Activated CD4-positive, alpha-beta memory T cell treated with anti-CD3 and anti-CD28 coated beads, Interleukin-2, amount 10 ng/mL, durations not matched to agents 7 days and 5 days (primary cell): ENCODE measurements around the gene MLC1. TPM values are rescaled to one million over a fixed set of nuclear protein-coding genes. Genes with fewer than 3 reads are reported as not detected.

Experiments
- CTCF ChIA-PET: fragments of 350-600 bp; sonication (Branson Sonifier 250); formaldehyde crosslinking; loops from one replicate; lab custom pipeline; 2021; ENCODE audit warnings: antibody characterized with exemption, inconsistent platforms; lab: Charles Lee
- POLR2A ChIA-PET: fragments of 350-600 bp; sonication (Branson Sonifier 250); formaldehyde crosslinking; loops from one replicate; lab custom pipeline; 2021; ENCODE audit warnings: antibody characterized with exemption; lab: Charles Lee
- DNase-seq: peaks from one replicate; pipeline ENCODE4 v3.0.0-alpha.2; 2020
- H3K27ac Mint-ChIP-seq: one replicate; pipeline ENCODE4 v1.8.0; 2021; ENCODE audit warnings: mild to moderate bottlenecking, mixed read lengths
- H3K27me3 Mint-ChIP-seq: one replicate; pipeline ENCODE4 v1.8.0; 2021; ENCODE audit warnings: mixed read lengths
- H3K36me3 Mint-ChIP-seq: one replicate; pipeline ENCODE4 v1.8.0; 2021; ENCODE audit warnings: low read depth, mixed read lengths
- H3K4me1 Mint-ChIP-seq: one replicate; pipeline ENCODE4 v1.8.0; 2021; ENCODE audit warnings: mixed read lengths
- H3K4me3 Mint-ChIP-seq: one replicate; pipeline ENCODE4 v1.8.0; 2021; ENCODE audit warnings: mild to moderate bottlenecking, mixed read lengths
- H3K9me3 Mint-ChIP-seq: one replicate; pipeline ENCODE4 v1.8.0; 2021; ENCODE audit warnings: mixed read lengths
- total RNA-seq, 2 experiments: library from RNA; stranded (reverse); gene quantifications; one replicate each; pipeline ENCODE4 v1.2.3, GENCODE V29; 2021

MLC1 gene
- total RNA-seq = under 1 TPM; 0.30 to 0.50 TPM

DNA sequence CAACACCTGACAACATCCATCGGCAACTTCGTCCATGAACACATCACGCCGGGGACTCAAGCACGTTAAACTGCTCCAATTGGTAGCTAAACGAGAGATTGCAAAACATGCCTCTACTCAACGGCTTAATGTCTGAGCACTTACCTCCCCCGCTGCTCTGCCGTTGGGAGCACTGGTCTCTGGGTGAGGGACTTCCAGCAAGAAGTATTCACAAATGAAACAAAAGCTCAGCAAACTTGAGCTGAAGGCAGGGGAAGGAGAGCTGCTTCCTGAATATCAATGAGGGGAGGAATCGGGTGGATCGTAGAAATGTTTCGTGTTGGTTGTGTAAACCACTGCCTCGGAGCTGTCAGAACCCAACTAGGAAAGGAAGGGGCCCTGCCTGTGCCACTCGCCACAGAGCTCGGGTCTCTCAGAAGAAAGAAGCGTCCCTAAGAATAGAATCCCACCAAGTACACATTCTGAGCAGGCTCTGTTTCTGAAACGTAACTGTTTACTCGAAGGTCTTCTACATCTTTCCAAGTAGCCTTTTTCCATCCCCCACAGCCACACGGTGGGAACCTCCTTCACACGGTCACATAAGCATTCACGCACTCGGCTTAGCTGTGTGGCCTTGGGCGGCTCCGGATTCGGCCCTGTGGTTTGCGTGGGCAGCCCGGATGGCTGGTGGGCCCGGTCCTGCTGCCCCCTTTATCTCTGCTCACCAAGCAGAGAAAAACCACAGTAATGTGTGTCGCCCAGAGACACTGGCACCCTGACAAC, at the start of gene MLC1:
Gene MLC1 (minus strand): TSS at position 216 of the 762 bp plus-strand sequence. CDS start 524 bp downstream, outside the sequence.
- peak within 1 kb of the TSS; percentile 17 for H3K4me3 Mint-ChIP-seq
- POLR2A ChIA-PET = interaction anchor here (1.3 kb wide), 1 partner anchor 20 kb away, joined by 3 read pairs; no protein-coding TSS in a partner anchor
- H3K9me3 Mint-ChIP-seq = peaks cover 20% of the 10 kb centered on the region
- CTCF ChIA-PET = interaction anchor here (1.2 to 1.3 kb wide), 2 partner anchors 20 to 105 kb away, joined by 4 to 5 read pairs; no protein-coding TSS in a partner anchor
- peaks cover 14% of the 10 kb centered on the region for H3K27me3 Mint-ChIP-seq
- H3K27ac Mint-ChIP-seq = peak within 1 kb of the TSS; percentile 44
- no peak for DNase-seq
- peaks cover 11% of the 10 kb centered on the region for H3K36me3 Mint-ChIP-seq
- H3K4me1 Mint-ChIP-seq = no peaks in the 10 kb centered on the region

DNA sequence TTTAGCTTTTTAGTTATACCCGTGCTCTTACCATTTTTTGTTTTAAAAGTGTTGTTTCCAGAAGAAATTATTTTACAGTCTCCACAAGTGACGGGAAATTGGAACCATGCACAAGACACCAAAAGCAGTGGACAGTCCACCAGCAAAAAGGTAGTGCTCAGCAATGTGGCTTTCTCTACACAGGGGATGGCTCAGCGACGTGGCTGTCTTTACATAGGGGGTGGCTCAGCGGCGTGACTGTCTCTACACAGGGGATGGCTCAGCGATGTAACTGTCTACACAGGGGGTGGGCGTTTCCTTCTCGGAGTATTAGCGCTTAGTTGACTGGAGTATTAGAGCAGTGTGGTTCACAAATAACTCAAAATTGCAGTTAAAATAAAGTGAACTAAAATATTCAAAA, 49.3 kb upstream of the MLC1 start:
- Mint-ChIP-seq H3K4me3 (no peak overlapping the region), H3K4me1 (no peaks in the 10 kb centered on the region), H3K27me3 (peaks cover 35% of the 10 kb centered on the region), H3K27ac (no peak overlapping the region), H3K36me3 (no peaks in the 10 kb centered on the region), H3K9me3 (no peaks in the 10 kb centered on the region)
- ChIA-PET POLR2A (no interaction called here), CTCF (no interaction called here)
- DNase-seq = no peak

DNA sequence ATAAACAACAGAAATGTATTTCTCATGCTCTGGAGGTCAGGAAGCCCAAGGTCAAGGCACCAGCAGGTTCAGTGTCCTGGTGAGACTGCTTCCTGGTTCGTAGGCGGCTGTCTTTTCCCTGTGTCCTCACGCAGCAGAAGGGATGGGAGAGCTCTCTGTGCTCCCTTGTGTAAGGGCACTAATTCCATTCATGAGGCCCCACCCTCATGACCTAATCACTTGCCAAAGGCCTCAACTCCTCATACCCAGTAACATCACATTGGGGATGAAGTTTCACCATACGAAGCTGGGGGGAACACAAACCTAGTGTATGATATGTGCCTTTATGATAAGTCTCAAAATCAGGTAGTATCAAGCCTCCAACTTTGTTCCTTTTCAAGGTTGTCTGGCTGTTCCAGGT, 46.7 kb upstream of the MLC1 start:
- CTCF ChIA-PET = no interaction called here
- no peaks in the 10 kb centered on the region for H3K4me1 Mint-ChIP-seq
- H3K4me3 Mint-ChIP-seq = no peak overlapping the region
- peaks cover 38% of the 10 kb centered on the region for H3K27me3 Mint-ChIP-seq
- H3K9me3 Mint-ChIP-seq = no peaks in the 10 kb centered on the region
- H3K36me3 Mint-ChIP-seq = no peaks in the 10 kb centered on the region
- DNase-seq = no peak
- POLR2A ChIA-PET = no interaction called here
- no peak overlapping the region for H3K27ac Mint-ChIP-seq

DNA sequence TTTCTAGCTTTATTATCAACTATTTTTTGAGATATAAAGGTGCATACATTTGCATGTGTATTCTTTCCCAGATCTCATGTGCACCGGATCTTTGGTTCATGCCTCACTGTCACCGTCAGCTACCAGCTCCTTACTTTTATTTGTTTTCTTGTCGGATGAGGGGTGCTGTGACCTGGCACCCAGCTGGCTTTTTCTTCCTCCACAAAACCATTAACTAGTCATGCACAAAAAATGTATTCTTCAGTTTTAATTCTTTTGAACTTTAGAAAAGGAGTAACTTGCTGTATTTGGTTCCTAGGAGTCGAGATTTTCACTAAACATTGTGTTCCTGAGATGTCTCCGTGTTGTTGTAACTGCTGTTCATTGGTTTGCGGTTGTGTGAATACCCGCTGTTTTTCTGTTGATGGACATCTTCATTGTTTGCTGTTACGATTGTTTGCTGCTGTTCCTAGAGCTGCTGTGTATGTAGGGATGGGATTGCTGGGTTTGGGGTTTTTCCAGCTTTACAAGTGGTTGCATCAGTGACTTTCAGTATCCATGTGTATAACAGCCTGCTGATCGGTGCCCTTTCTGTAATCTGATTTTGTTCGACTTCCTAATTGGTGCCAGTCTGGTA, 44.0 kb upstream of the MLC1 start:
- POLR2A ChIA-PET = no interaction called here
- CTCF ChIA-PET = interaction anchor here (2.2 kb wide), 1 partner anchor 20 kb away, joined by 7 read pairs; no protein-coding TSS in a partner anchor
- no peak overlapping the region for H3K4me3 Mint-ChIP-seq

DNA sequence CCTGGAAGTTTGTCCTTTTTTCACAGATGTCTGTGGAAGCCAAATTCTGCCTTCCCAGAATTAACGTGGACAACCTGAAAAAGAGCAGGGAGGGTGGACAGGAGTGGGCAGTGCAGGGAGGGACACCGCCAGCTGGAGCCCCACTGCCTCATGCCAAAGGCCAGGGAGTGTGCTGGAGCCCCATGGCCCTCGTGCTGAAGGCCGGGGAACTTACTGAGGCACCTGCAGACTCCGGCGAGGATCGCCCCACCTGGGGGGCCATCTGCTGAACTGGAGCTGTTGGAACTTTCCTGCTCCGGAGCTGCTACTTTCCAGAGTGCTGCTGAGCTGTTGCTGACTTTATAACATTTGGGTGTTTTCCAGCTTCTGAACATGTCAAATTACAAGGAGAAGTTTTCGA, 39.8 kb upstream of the MLC1 start:
- no peak overlapping the region for H3K4me3 Mint-ChIP-seq
- DNase-seq = no peak
- H3K36me3 Mint-ChIP-seq = no peaks in the 10 kb centered on the region
- ChIA-PET POLR2A (no interaction called here), CTCF (no interaction called here)
- H3K9me3 Mint-ChIP-seq = peaks cover 9% of the 10 kb centered on the region
- H3K27ac Mint-ChIP-seq = no peak overlapping the region
- peaks cover 45% of the 10 kb centered on the region for H3K27me3 Mint-ChIP-seq
- H3K4me1 Mint-ChIP-seq = no peaks in the 10 kb centered on the region

More for the DNA sequence above, 44.0 kb upstream of the MLC1 start:
- Mint-ChIP-seq H3K9me3 (no peaks in the 10 kb centered on the region), H3K4me1 (no peaks in the 10 kb centered on the region), H3K36me3 (no peaks in the 10 kb centered on the region), H3K27me3 (peaks cover 38% of the 10 kb centered on the region), H3K27ac (no peak overlapping the region)
- DNase-seq = no peak

DNA sequence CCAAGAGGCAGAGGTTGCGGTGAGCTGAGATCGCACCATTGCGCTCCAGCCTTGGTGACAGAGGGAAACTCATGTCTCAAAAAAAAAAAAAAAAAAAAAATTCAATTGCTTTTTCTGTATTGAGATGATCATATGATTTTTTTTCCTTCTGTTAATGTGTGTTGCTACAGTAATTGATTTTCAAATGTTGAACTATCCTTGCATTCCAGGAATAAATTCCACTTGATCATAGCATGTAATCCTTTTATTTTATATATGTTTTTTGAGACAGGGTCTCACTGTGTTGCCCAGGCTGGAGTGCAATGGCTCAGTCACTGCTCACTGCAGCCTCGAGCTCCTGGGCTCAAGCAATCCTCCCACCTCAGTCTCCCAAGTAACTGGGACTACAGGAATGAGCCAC, 37.9 kb upstream of the MLC1 start:
- Mint-ChIP-seq H3K4me3 (no peak overlapping the region), H3K9me3 (peaks cover 9% of the 10 kb centered on the region), H3K27ac (no peak overlapping the region), H3K4me1 (no peaks in the 10 kb centered on the region), H3K27me3 (peaks cover 47% of the 10 kb centered on the region), H3K36me3 (no peaks in the 10 kb centered on the region)
- POLR2A ChIA-PET = no interaction called here
- DNase-seq = no peak
- CTCF ChIA-PET = no interaction called here

DNA sequence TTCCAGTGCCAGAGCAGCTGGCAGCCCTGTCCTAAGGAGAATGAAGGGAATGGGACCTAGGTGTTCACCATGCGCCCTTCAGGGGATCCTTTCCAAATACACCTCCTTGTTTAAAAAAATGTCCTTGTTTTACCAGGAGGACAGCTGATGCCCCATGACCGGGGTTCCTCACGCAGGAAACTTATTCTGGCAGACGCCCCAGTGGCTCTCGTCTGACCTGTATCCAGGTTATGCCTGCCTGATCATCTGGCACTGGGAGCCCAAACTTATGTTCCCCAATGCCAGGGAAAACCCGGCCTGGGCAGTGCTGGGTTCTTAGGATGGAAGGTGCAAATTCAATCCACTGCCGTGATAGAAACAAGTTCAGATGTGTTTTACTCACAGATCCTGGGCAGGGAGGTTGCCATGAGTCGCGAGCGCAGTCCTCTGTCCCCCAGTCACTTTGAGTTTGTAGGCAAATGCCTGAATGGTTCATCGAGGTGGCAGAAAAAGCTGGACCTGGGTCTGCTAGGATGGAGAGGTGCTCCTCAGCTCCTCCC, 36.0 kb upstream of the MLC1 start:
- Mint-ChIP-seq H3K27me3 (peaks cover 35% of the 10 kb centered on the region), H3K9me3 (peaks cover 9% of the 10 kb centered on the region), H3K27ac (no peak overlapping the region), H3K36me3 (no peaks in the 10 kb centered on the region), H3K4me1 (no peaks in the 10 kb centered on the region), H3K4me3 (no peak overlapping the region)
- POLR2A ChIA-PET = no interaction called here
- CTCF ChIA-PET = no interaction called here
- no peak for DNase-seq

DNA sequence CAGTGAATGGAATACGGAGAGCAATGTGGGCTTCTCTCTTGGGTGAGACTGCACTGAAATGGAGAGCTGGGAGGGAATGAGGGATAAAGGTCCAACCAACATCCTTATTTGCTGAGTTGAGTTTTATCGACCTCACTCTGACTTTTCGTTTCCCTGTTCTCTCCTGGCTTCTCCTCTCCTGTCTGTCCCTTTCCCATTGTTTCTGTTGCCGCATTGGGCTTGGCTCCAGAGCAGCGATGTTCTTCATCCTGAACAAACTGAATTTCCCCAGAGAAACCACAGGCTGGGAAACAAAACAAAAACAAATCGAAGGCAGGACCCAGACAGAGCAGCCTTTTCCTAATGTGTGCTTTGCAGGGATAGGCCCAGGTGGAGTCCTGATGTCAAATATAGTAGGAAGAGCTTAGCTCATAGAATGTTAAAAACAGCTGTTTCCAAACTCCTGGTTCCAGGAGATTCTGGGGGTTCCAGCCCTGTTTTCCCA, 34.6 kb upstream of the MLC1 start:
- Mint-ChIP-seq H3K4me1 (no peaks in the 10 kb centered on the region), H3K36me3 (no peaks in the 10 kb centered on the region), H3K27me3 (peaks cover 31% of the 10 kb centered on the region), H3K4me3 (no peak overlapping the region), H3K9me3 (peaks cover 9% of the 10 kb centered on the region), H3K27ac (no peak overlapping the region)
- POLR2A ChIA-PET = no interaction called here
- DNase-seq = no peak
- CTCF ChIA-PET = no interaction called here

DNA sequence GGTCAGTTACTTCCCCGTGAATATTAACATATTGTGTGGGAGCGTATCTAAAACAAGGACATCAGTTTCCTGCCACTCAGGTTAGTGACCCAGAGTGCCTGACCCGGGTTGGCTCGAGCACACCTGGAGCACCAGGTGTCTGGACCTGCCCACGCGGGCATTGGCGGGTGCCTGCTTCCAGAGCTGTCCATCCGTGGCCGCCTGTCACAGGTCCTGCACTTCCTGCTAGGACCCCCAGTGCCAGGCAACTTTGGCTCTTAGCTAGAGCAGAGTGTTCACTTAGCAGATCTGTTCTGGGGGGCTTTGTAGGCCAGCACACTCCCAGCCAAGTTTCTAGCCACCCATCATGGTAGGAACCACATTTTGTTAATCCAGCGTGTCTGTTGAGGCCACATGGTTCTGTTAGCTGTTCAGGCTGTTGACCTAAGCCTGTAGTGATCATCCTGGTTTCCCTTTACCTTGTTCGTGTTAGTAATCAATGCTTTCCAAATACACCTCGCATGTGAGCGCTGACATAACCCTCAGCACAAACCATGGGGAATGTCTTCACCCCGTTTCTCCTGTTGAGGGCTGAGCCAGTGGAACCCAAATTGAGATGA, 34.0 kb upstream of the MLC1 start:
- CTCF ChIA-PET = no interaction called here

DNA sequence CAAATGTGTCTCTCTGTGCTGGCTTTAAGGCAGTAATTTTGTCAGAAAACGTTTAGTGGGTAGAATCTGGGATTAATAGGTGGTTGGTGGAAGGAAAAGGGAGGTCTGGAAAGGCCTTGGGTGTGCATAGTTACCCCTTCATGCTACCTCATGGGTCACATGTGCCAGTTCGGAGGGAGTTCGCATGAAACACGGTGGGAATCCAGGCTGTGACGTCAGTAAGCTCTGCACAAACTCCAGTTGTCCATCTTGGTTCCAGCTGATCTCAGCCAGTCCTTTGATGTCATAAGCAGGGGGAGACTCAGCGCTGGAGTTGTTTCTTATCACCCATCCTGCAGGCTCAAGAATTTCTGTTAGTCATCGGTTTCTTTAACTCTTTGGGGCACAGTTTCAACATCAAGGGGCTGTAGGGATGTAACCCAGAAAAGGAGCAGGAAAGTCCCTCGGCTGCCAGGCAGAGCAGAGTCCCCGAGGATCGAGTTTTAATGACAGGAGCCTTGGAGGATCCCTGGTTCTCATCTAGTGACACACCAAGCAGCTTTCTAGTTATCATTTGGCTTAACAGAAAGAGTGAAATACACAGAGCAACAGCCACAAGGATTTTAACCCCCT, 33.4 kb upstream of the MLC1 start:
- POLR2A ChIA-PET = no interaction called here
- H3K36me3 Mint-ChIP-seq = no peaks in the 10 kb centered on the region
- H3K27ac Mint-ChIP-seq = no peak overlapping the region
- peaks cover 6% of the 10 kb centered on the region for H3K9me3 Mint-ChIP-seq
- H3K4me1 Mint-ChIP-seq = no peaks in the 10 kb centered on the region
- CTCF ChIA-PET = no interaction called here
- H3K27me3 Mint-ChIP-seq = peaks cover 23% of the 10 kb centered on the region
- H3K4me3 Mint-ChIP-seq = no peak overlapping the region
- DNase-seq = no peak

More for the DNA sequence above, 34.0 kb upstream of the MLC1 start:
- Mint-ChIP-seq H3K27ac (no peak overlapping the region), H3K36me3 (no peaks in the 10 kb centered on the region), H3K4me3 (no peak overlapping the region), H3K9me3 (peaks cover 9% of the 10 kb centered on the region), H3K27me3 (peaks cover 29% of the 10 kb centered on the region), H3K4me1 (no peaks in the 10 kb centered on the region)
- no peak for DNase-seq
- POLR2A ChIA-PET = no interaction called here

DNA sequence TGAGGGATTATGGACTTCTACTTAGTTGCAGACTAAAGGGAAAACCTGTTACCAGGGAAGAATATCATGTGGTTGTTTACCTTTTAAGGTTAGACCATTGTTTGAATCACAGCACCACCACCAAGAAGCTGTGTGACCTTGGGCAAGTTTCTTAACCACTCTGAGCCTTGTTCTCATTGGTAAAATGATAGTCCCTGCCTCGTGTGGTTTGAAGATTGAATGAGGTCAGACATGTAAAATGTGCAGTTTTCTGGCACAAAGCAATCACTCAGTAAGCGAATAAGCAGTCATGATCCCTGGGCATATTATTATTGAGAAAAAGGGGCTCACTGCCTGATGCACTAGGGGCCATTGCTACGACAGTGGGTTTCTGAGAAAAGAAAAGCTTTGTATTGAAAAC, 32.9 kb upstream of the MLC1 start:
- H3K4me3 Mint-ChIP-seq = no peak overlapping the region
- H3K4me1 Mint-ChIP-seq = no peaks in the 10 kb centered on the region
- DNase-seq = no peak
- ChIA-PET POLR2A (no interaction called here), CTCF (no interaction called here)
- H3K27me3 Mint-ChIP-seq = peaks cover 22% of the 10 kb centered on the region
- peaks cover 2% of the 10 kb centered on the region for H3K9me3 Mint-ChIP-seq
- no peak overlapping the region for H3K27ac Mint-ChIP-seq
- H3K36me3 Mint-ChIP-seq = no peaks in the 10 kb centered on the region

DNA sequence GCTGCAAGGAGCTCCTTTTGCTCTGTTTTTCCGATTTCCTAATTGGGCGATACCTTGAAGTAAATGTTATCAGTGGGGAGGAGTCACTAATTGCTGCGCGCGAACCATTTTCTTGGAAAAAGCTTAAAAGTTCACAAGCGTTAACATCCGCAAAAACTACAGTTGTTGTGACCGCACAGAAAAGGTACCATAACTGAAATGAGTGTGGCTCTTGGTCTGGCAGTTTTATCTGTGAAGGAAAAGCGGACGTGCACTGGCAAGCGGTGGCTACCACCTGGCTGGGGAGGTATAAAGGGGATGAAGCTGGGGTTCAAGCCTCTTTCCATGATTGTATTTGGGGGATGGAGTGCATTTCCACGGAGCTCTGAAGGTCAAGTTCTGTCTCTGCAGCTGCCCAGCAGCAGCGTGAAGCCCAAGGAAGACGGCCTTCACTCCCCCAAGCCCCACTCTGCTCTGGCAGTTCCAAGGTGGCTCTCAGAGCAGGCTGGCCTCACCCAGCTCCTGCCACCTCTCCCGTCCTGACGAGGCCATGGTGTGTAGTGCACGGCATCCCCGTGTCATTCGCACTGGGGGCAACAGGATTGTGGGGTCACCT, 32.0 kb upstream of the MLC1 start:
- Mint-ChIP-seq H3K9me3 (no peaks in the 10 kb centered on the region), H3K4me1 (peaks cover 7% of the 10 kb centered on the region), H3K27me3 (peaks cover 24% of the 10 kb centered on the region), H3K4me3 (no peak overlapping the region), H3K36me3 (no peaks in the 10 kb centered on the region), H3K27ac (no peak overlapping the region)
- DNase-seq = no peak
- POLR2A ChIA-PET = interaction anchor here (0.7 kb wide), 1 partner anchor 12 kb away, joined by 3 read pairs; no protein-coding TSS in a partner anchor
- CTCF ChIA-PET = interaction anchor here (0.6 kb wide), 1 partner anchor 10 kb away, joined by 3 read pairs; no protein-coding TSS in a partner anchor
